SK-N-SH (cell line): ENCODE data around the gene VEZF1.

Experiments
- EP300 ChIP-seq, 2 experiments: IDR thresholded peaks; 2 replicates each; pipeline versions ENCODE4 v1.4.0 to v1.6.1; 2012; ENCODE audit warnings: borderline replicate concordance in 1 of 2, low read depth in 1 of 2, low read length in 1 of 2
- EZH2phosphoT487 ChIP-seq: fragments of 200-600 bp; sonication (generic); IDR thresholded peaks from 2 replicates; pipeline ENCODE4 v1.6.1; 2017; ENCODE audit warnings: low read depth, mixed run types, mild to moderate bottlenecking, antibody characterized with exemption, moderate library complexity, borderline replicate concordance
- JUND ChIP-seq: IDR thresholded peaks from 2 replicates; pipeline ENCODE4 v1.4.0; 2012
- NRF1 ChIP-seq: IDR thresholded peaks from 2 replicates; pipeline ENCODE4 v1.6.1; 2012; ENCODE audit warnings: low read depth, mild to moderate bottlenecking, low read length
- POLR2AphosphoS5 ChIP-seq: IDR thresholded peaks from 2 replicates; pipeline ENCODE4 v1.6.1; 2012; ENCODE audit warnings: low read depth, low read length
- TEAD4 ChIP-seq: IDR thresholded peaks from 2 replicates; pipeline ENCODE4 v1.4.0; 2012; ENCODE audit warnings: mild to moderate bottlenecking, borderline replicate concordance; ENCODE audit not compliant: insufficient read depth
- YY1 ChIP-seq: IDR thresholded peaks from 2 replicates; pipeline ENCODE4 v1.4.0; 2012; ENCODE audit warnings: low read depth, mild to moderate bottlenecking
- TF ChIP-seq, protein P1 (sequence below): fragments of 200-600 bp; sonication (generic); IDR thresholded peaks from 2 replicates; pipeline ENCODE4 v1.6.1; 2017; ENCODE audit warnings: antibody characterized with exemption, mild to moderate bottlenecking, moderate library complexity
- TF ChIP-seq, protein P2 (sequence below): IDR thresholded peaks from 2 replicates; pipeline ENCODE4; 2012
- TF ChIP-seq, protein P3 (sequence below): IDR thresholded peaks from 2 replicates; pipeline ENCODE4 v1.4.0; 2012; ENCODE audit warnings: low read depth
- TF ChIP-seq, protein P4 (sequence below): IDR thresholded peaks from 2 replicates; pipeline ENCODE4 v1.6.1; 2012; ENCODE audit warnings: mild to moderate bottlenecking, low read depth, low read length, moderate library complexity

DNA sequence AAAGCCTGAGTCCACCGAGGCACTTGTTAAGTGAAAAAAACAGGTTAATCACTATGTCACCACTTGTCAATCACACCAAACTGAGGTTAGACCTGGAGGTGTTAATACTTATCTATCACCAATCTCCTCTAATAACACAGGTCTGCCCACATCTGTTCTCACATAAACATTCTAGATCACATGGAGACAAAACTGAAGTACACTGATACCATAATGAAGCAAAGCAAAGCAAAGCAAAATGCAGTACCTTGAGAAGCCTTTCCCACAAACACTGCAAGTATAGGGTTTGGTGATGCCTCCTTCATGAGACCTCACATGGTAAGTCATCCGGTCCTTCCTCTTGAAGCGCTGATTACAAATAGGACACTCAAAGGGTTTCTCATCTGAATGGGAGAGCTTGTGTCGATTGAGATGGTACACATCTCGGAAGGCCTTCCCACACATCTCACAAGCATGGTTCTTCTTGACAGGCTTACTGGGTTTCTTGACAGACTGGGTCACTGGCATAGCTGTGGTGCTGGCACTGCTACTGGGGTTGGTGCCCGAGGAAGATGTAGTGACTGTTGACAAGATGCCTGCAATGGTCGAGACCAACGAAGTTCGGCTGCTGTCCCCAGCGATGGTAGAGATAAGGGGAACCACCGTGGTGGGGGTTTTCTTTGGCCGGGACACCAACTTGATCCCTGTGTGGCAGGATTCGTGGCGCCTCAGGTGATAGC lies 5.4 kb downstream of the VEZF1 start:
- TF ChIP-seq EP300 (IDR thresholded peaks at IDR 0.05; ENCODE audit: borderline replicate concordance in 1 of 2, low read depth in 1 of 2, low read length in 1 of 2) = no peak
- TF ChIP-seq, protein P1, sequence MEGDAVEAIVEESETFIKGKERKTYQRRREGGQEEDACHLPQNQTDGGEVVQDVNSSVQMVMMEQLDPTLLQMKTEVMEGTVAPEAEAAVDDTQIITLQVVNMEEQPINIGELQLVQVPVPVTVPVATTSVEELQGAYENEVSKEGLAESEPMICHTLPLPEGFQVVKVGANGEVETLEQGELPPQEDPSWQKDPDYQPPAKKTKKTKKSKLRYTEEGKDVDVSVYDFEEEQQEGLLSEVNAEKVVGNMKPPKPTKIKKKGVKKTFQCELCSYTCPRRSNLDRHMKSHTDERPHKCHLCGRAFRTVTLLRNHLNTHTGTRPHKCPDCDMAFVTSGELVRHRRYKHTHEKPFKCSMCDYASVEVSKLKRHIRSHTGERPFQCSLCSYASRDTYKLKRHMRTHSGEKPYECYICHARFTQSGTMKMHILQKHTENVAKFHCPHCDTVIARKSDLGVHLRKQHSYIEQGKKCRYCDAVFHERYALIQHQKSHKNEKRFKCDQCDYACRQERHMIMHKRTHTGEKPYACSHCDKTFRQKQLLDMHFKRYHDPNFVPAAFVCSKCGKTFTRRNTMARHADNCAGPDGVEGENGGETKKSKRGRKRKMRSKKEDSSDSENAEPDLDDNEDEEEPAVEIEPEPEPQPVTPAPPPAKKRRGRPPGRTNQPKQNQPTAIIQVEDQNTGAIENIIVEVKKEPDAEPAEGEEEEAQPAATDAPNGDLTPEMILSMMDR = no peak
- no peak for TF ChIP-seq POLR2AphosphoS5
- TF ChIP-seq, protein P2, sequence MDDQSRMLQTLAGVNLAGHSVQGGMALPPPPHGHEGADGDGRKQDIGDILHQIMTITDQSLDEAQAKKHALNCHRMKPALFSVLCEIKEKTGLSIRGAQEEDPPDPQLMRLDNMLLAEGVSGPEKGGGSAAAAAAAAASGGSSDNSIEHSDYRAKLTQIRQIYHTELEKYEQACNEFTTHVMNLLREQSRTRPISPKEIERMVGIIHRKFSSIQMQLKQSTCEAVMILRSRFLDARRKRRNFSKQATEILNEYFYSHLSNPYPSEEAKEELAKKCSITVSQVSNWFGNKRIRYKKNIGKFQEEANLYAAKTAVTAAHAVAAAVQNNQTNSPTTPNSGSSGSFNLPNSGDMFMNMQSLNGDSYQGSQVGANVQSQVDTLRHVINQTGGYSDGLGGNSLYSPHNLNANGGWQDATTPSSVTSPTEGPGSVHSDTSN = no peak
- no peak for TF ChIP-seq TEAD4
- TF ChIP-seq JUND = no peak
- TF ChIP-seq NRF1 = no peak
- TF ChIP-seq YY1 = no peak
- TF ChIP-seq, protein P3, sequence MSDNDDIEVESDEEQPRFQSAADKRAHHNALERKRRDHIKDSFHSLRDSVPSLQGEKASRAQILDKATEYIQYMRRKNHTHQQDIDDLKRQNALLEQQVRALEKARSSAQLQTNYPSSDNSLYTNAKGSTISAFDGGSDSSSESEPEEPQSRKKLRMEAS = no peak
- TF ChIP-seq, protein P4, sequence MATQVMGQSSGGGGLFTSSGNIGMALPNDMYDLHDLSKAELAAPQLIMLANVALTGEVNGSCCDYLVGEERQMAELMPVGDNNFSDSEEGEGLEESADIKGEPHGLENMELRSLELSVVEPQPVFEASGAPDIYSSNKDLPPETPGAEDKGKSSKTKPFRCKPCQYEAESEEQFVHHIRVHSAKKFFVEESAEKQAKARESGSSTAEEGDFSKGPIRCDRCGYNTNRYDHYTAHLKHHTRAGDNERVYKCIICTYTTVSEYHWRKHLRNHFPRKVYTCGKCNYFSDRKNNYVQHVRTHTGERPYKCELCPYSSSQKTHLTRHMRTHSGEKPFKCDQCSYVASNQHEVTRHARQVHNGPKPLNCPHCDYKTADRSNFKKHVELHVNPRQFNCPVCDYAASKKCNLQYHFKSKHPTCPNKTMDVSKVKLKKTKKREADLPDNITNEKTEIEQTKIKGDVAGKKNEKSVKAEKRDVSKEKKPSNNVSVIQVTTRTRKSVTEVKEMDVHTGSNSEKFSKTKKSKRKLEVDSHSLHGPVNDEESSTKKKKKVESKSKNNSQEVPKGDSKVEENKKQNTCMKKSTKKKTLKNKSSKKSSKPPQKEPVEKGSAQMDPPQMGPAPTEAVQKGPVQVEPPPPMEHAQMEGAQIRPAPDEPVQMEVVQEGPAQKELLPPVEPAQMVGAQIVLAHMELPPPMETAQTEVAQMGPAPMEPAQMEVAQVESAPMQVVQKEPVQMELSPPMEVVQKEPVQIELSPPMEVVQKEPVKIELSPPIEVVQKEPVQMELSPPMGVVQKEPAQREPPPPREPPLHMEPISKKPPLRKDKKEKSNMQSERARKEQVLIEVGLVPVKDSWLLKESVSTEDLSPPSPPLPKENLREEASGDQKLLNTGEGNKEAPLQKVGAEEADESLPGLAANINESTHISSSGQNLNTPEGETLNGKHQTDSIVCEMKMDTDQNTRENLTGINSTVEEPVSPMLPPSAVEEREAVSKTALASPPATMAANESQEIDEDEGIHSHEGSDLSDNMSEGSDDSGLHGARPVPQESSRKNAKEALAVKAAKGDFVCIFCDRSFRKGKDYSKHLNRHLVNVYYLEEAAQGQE = no peak
- no peak for TF ChIP-seq EZH2phosphoT487
